Endodermal cell (in vitro differentiated cells): ENCODE data around the gene C1orf105. TPM values are rescaled to one million over a fixed set of nuclear protein-coding genes. Genes with fewer than 3 reads are reported as not detected.
"Not testable (repeated sequence)": the region's sequence is repeated elsewhere in the genome, so short reads cannot be mapped to it uniquely, and the experiment has no call there.

Source experiments
- DNase-seq: peaks from one replicate; pipeline ENCODE4 v3.0.0-alpha.2; 2017
- H3K27ac ChIP-seq: 2 replicates; pipeline ENCODE4 v1.5.1; 2013; ENCODE audit warnings: mild to moderate bottlenecking, low read depth, low read length, moderate library complexity
- H3K27me3 ChIP-seq: 2 replicates; pipeline ENCODE4 v1.6.1; 2013; ENCODE audit warnings: mild to moderate bottlenecking, low read length, moderate library complexity; ENCODE audit not compliant: insufficient read depth, control insufficient read depth, poor library complexity, severe bottlenecking
- H3K36me3 ChIP-seq: 2 replicates; pipeline ENCODE4 v1.7.0; 2013; ENCODE audit warnings: mild to moderate bottlenecking, low read length, moderate library complexity; ENCODE audit not compliant: control insufficient read depth, insufficient read depth
- H3K4me1 ChIP-seq: one replicate; pipeline ENCODE4 v1.7.0; 2013; ENCODE audit warnings: low read length; ENCODE audit not compliant: control insufficient read depth, insufficient read depth
- H3K4me3 ChIP-seq: 2 replicates; pipeline ENCODE4 v1.5.1; 2013; ENCODE audit warnings: mild to moderate bottlenecking, low read length, moderate library complexity
- H3K9ac ChIP-seq: 2 replicates; pipeline ENCODE4 v1.6.1; 2013; ENCODE audit warnings: mild to moderate bottlenecking, low read length, moderate library complexity; ENCODE audit not compliant: poor library complexity, severe bottlenecking; ENCODE audit errors: extremely low read depth
- H3K9me3 ChIP-seq: 2 replicates; pipeline ENCODE4 v1.6.1; 2013; ENCODE audit warnings: mild to moderate bottlenecking, low read length, moderate library complexity; ENCODE audit not compliant: control insufficient read depth
- H3K27ac Mint-ChIP-seq: 2 replicates; pipeline ENCODE4 v1.8.0; 2020; ENCODE audit warnings: mixed read lengths
- H3K27me3 Mint-ChIP-seq: 2 replicates; pipeline ENCODE4 v1.8.0; 2021; ENCODE audit warnings: mild to moderate bottlenecking, mixed read lengths; ENCODE audit not compliant: insufficient read depth
- H3K36me3 Mint-ChIP-seq: 2 replicates; pipeline ENCODE4 v1.8.0; 2020; ENCODE audit warnings: low read depth, mixed read lengths
- H3K4me1 Mint-ChIP-seq: 2 replicates; pipeline ENCODE4 v1.8.0; 2020; ENCODE audit warnings: mixed read lengths
- H3K4me3 Mint-ChIP-seq: 2 replicates; pipeline ENCODE4 v1.8.0; 2020; ENCODE audit warnings: mild to moderate bottlenecking, moderate library complexity, mixed read lengths
- H3K9me3 Mint-ChIP-seq: 2 replicates; pipeline ENCODE4 v1.8.0; 2020; ENCODE audit warnings: mild to moderate bottlenecking, mixed read lengths
- WGBS, 2 experiments: methylation state at CpG; one replicate each; pipeline versions ENCODE4 v1.1.5 to v1.1.7; 2013; ENCODE audit warnings: missing lambda C conversion rate in 2 of 2, mixed read lengths in 1 of 2; ENCODE audit not compliant: insufficient coverage in 1 of 2, insufficient read length in 1 of 2; 5-methylcytosine and 5-hydroxymethylcytosine counted together
- total RNA-seq, 2 donors: library from RNA; stranded (reverse); fragmentation: NEBNext Ultra II Directional in 1 of 2; extraction: Animal tissue kit (Norgen Biotek cat#: 25700) in 1 of 2; gene quantifications; 2 replicates in 1 of 2; 3 replicates in 1 of 2; pipeline ENCODE4 v1.2.1, GENCODE V29; 2021
- TF ChIP-seq, protein P1 (sequence below): fragments of 200-600 bp; sonication (generic); conservative IDR thresholded peaks from 2 replicates; pipeline ENCODE4 v1.5.0; 2021; ENCODE audit warnings: antibody characterized with exemption, mild to moderate bottlenecking

The C1orf105 gene
- total RNA-seq, 2 donors from 2014 or later, result not detected

- Mint-ChIP-seq H3K27me3 (peaks cover 3% of the 10 kb centered on the region), H3K4me1 (peaks cover 9% of the 10 kb centered on the region)
- TF ChIP-seq, protein P1, sequence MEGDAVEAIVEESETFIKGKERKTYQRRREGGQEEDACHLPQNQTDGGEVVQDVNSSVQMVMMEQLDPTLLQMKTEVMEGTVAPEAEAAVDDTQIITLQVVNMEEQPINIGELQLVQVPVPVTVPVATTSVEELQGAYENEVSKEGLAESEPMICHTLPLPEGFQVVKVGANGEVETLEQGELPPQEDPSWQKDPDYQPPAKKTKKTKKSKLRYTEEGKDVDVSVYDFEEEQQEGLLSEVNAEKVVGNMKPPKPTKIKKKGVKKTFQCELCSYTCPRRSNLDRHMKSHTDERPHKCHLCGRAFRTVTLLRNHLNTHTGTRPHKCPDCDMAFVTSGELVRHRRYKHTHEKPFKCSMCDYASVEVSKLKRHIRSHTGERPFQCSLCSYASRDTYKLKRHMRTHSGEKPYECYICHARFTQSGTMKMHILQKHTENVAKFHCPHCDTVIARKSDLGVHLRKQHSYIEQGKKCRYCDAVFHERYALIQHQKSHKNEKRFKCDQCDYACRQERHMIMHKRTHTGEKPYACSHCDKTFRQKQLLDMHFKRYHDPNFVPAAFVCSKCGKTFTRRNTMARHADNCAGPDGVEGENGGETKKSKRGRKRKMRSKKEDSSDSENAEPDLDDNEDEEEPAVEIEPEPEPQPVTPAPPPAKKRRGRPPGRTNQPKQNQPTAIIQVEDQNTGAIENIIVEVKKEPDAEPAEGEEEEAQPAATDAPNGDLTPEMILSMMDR, result no peak
These were observed 69.4 kb downstream of the C1orf105 start for GRCh38 chr1:172489847-172490246.

DNA sequence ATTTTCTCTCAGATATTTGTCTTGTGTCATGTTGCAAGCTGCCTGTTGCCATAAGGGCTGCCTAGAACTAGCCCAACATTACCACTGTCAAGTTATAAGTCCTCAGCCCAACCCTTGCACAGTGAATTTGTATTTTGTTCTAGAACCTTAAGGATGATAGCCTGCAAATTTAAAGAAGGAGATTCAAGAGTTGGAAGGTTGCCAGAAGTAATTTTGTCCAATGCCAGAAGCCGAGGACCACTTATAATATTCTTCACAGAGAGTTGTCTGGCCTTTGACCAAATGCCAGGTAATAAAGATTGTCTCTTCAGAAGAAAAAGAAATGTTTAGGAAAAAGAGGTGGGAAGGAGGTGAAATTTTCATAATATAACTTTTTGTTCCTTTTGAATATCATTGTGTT is 71.9 kb downstream of the C1orf105 start:
- Mint-ChIP-seq H3K4me3 (no peak overlapping the region), H3K4me1 (peaks cover 25% of the 10 kb centered on the region), H3K27ac (no peak overlapping the region), H3K27me3 (peaks cover 3% of the 10 kb centered on the region), H3K36me3 (no peaks in the 10 kb centered on the region), H3K9me3 (no peaks in the 10 kb centered on the region)
- Histone ChIP-seq H3K4me1 (peaks cover 9% of the 10 kb centered on the region), H3K4me3 (no peak overlapping the region), H3K27ac (no peak overlapping the region), H3K27me3 (peaks cover 7% of the 10 kb centered on the region), H3K9ac (no peak overlapping the region), H3K36me3 (no peaks in the 10 kb centered on the region), H3K9me3 (no peaks in the 10 kb centered on the region)
- 95% methylated on average over 1 of the region's 1 CpG; no CpG with 5 or more reads in 1 of the 2 experiments for WGBS, 2 experiments
- TF ChIP-seq, protein P1, result no peak
- no peak for DNase-seq

More at GRCh38 chr1:172489847-172490246, 69.4 kb downstream of the C1orf105 start:
- Histone ChIP-seq H3K27me3 (peaks cover 7% of the 10 kb centered on the region), H3K9me3 (no peaks in the 10 kb centered on the region), H3K4me3 (no peak overlapping the region), H3K4me1 (no peaks in the 10 kb centered on the region), H3K36me3 (no peaks in the 10 kb centered on the region), H3K27ac (no peak overlapping the region), H3K9ac (no peak overlapping the region)
- no peak overlapping the region for H3K27ac Mint-ChIP-seq
- WGBS, 2 experiments, result 94 to 97% methylated on average over 2 to 3 of the region's 3 CpGs
- no peak overlapping the region for H3K4me3 Mint-ChIP-seq
- H3K9me3 Mint-ChIP-seq, result no peaks in the 10 kb centered on the region
- no peaks in the 10 kb centered on the region for H3K36me3 Mint-ChIP-seq
- no peak for DNase-seq

- no peak for DNase-seq
- Mint-ChIP-seq H3K27me3 (peaks cover 3% of the 10 kb centered on the region), H3K9me3 (no peaks in the 10 kb centered on the region), H3K36me3 (no peaks in the 10 kb centered on the region), H3K4me3 (no peak overlapping the region), H3K27ac (no peak overlapping the region), H3K4me1 (peaks cover 33% of the 10 kb centered on the region)
- H3K36me3 ChIP-seq, result no peaks in the 10 kb centered on the region
- H3K4me3 ChIP-seq, result no peak overlapping the region
- no peak overlapping the region for H3K27ac ChIP-seq
- peaks cover 7% of the 10 kb centered on the region for H3K27me3 ChIP-seq
- TF ChIP-seq, protein P1, result no peak
- 82 to 88% methylated on average over 1 to 2 of the region's 2 CpGs for WGBS, 2 experiments
- H3K4me1 ChIP-seq, result peaks cover 10% of the 10 kb centered on the region
- H3K9me3 ChIP-seq, result no peaks in the 10 kb centered on the region
- no peak overlapping the region for H3K9ac ChIP-seq
These were observed 73.7 kb downstream of the C1orf105 start for GRCh38 chr1:172494166-172494565.

DNA sequence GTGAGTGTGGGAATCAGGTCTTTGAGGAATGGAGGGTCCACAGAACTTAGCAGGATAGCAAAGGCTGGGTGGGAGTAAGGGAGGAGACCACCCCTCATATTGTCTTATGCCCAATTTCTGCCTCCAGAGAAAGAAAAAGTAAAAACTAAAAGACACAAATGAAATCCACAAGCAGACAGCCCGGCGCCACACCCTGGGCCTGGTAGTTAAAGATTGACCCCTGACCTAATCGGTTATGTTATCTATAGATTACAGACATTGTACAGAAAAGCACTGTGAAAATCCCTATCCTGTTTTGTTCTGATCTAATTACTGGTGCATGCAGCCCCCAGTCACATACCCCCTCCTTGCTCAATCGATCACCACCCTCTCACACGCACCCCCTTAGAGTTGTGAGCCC is 75.6 kb downstream of the C1orf105 start:
- not testable (repeated sequence) for H3K9ac ChIP-seq, H3K27me3 Mint-ChIP-seq, H3K36me3 ChIP-seq, H3K36me3 Mint-ChIP-seq, H3K27ac ChIP-seq, DNase-seq, H3K9me3 Mint-ChIP-seq, H3K9me3 ChIP-seq, H3K4me3 ChIP-seq, H3K4me3 Mint-ChIP-seq, H3K27ac Mint-ChIP-seq, H3K27me3 ChIP-seq
- H3K4me1 ChIP-seq, result peaks cover 10% of the 10 kb centered on the region
- peaks cover 32% of the 10 kb centered on the region for H3K4me1 Mint-ChIP-seq
- 90 to 99% methylated on average over 3 to 5 of the region's 5 CpGs for WGBS, 2 experiments
